ENCODE data around the gene ITGAD. TPM values are rescaled to one million over a fixed set of nuclear protein-coding genes. Genes with fewer than 3 reads are reported as not detected.

ITGAD gene
- total RNA-seq, 3 donors from 2014 or later, result 0.16 to 0.44 TPM; not detected in 1

DNA sequence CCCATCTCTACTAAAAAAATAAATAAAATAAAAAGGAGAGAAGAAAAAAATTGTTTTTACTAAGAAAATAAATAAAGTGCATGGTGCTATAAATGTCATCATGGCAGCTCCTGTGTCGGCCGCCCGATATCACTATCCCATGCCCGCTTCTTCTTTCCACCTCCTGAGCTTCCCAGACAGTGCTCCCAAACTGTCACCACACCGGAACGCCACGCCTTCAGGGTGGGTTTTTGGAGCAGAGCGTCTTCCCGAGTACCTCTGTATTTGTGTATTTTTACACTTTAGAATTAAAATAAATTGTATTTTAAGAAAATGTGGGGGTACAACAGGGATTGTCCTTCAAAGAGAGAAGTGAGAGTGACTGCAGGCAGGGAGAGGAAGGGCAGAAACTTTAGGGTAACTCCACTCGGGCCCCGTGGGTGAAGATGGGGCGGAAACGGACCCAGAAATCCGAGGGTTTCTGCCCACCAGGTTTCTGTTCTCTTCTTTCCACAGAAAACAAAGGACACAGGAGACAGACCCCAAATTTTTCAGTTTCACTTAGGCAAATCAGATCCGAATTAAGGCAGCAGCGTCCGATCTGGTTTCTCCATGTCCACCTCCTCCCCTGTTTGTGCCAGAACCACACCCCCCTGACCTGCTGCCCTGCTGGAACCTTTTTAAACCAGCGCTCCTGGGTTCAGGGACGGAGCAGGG is 41.7 kb upstream of the ITGAD start:
- H3K4me3 ChIP-seq, result no peak overlapping the region
- no peaks in the 10 kb centered on the region for H3K36me3 ChIP-seq
- H3K27me3 ChIP-seq, result peaks cover 0 to 5% of the 10 kb centered on the region in 2 donors
- H3K4me1 ChIP-seq, result no peaks in the 10 kb centered on the region
- no peak for TF ChIP-seq POLR2AphosphoS5 (IDR thresholded peaks at IDR 0.05)
- TF ChIP-seq POLR2A (IDR thresholded peaks at IDR 0.05), result no peak
- TF ChIP-seq, protein P1, sequence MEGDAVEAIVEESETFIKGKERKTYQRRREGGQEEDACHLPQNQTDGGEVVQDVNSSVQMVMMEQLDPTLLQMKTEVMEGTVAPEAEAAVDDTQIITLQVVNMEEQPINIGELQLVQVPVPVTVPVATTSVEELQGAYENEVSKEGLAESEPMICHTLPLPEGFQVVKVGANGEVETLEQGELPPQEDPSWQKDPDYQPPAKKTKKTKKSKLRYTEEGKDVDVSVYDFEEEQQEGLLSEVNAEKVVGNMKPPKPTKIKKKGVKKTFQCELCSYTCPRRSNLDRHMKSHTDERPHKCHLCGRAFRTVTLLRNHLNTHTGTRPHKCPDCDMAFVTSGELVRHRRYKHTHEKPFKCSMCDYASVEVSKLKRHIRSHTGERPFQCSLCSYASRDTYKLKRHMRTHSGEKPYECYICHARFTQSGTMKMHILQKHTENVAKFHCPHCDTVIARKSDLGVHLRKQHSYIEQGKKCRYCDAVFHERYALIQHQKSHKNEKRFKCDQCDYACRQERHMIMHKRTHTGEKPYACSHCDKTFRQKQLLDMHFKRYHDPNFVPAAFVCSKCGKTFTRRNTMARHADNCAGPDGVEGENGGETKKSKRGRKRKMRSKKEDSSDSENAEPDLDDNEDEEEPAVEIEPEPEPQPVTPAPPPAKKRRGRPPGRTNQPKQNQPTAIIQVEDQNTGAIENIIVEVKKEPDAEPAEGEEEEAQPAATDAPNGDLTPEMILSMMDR (IDR thresholded peaks at IDR 0.05), result no peak
- no peak overlapping the region for H3K27ac ChIP-seq
- intact Hi-C loops (cut with DNase I; ENCODE audit: low total_unique reads), result no loop called here
- no peak for DNase-seq (ENCODE audit: low spot score in 2 of 2)
- no peaks in the 10 kb centered on the region for H3K9me3 ChIP-seq

DNA sequence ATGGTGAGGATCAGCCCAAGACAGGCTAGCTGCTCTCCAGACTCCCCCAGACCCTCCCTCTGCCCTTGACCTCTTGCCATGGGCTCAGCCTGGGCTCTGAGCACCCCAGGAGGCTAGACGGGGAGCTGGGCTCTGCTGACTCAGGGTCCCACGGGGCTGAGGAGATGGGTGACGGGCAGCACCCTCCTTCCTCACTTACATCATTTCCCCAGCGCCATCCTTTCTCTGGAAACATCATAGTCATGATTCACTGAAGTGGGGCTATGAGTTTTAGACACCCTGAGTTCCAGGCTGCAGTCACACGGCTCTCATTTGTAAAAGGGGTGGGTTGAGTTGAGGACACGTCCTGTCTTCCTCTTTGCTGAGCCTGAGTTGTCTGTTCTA is 41.2 kb upstream of the ITGAD start:
- Histone ChIP-seq H3K4me1 (no peaks in the 10 kb centered on the region), H3K9me3 (no peaks in the 10 kb centered on the region)
- DNase-seq (ENCODE audit: low spot score in 2 of 2), result no peak

DNA sequence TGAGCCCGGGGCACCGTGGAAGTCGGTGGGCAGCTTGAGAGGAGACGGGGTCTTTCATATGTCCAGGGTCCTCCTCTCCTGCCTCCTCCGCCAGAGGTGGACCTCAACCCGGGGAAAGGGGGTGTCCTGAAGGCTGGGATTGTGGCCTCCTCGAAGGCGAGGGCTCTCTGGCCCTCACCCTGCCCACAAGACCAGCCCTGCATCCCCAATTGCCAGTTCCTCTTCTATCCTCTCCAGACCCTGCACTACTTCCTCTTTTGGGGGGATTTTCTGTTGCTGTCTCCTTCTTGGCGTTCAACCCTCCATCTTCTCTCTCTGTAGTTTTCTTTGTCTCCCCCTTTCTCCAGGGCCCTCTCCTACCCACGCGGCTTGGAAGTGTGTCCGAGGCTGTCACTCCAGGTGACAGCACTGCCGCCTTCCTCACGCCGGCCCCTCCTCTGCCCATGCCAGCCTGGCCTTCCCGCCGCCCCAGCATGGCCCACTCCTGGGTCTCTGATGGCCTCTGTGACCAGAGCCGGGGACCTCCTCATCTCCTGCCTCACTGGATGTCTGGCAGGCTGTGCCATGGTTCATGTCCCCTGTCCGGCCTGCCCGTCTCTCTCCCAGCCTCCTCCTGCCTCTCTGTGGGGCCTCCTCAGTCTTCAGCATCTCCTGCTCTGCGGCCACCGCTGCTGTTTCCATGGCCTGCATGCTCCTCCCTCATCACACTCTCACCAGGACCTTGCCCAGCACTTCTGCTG is 40.6 kb upstream of the ITGAD start:
- no peak for DNase-seq (ENCODE audit: low spot score in 2 of 2)
- no peak overlapping the region for H3K27ac ChIP-seq
- H3K4me1 ChIP-seq, result no peaks in the 10 kb centered on the region
- intact Hi-C loops (cut with DNase I; ENCODE audit: low total_unique reads), result no loop called here
- H3K9me3 ChIP-seq, result no peaks in the 10 kb centered on the region
- H3K27me3 ChIP-seq, result peaks cover 0 to 5% of the 10 kb centered on the region in 2 donors
- H3K4me3 ChIP-seq, result no peak overlapping the region
- TF ChIP-seq POLR2A (IDR thresholded peaks at IDR 0.05), result no peak
- TF ChIP-seq POLR2AphosphoS5 (IDR thresholded peaks at IDR 0.05), result no peak
- TF ChIP-seq, protein P1 (IDR thresholded peaks at IDR 0.05), result no peak
- H3K36me3 ChIP-seq, result no peaks in the 10 kb centered on the region

More for the DNA sequence above, 41.2 kb upstream of the ITGAD start:
- H3K36me3 ChIP-seq, result no peaks in the 10 kb centered on the region
- no peak overlapping the region for H3K27ac ChIP-seq
- intact Hi-C loops (cut with DNase I; ENCODE audit: low total_unique reads), result no loop called here
- H3K27me3 ChIP-seq, result peaks cover 0 to 5% of the 10 kb centered on the region in 2 donors
- H3K4me3 ChIP-seq, result no peak overlapping the region
- TF ChIP-seq POLR2AphosphoS5 (IDR thresholded peaks at IDR 0.05) (no peak), POLR2A (IDR thresholded peaks at IDR 0.05) (no peak)
- TF ChIP-seq, protein P1 (IDR thresholded peaks at IDR 0.05), result no peak

DNA sequence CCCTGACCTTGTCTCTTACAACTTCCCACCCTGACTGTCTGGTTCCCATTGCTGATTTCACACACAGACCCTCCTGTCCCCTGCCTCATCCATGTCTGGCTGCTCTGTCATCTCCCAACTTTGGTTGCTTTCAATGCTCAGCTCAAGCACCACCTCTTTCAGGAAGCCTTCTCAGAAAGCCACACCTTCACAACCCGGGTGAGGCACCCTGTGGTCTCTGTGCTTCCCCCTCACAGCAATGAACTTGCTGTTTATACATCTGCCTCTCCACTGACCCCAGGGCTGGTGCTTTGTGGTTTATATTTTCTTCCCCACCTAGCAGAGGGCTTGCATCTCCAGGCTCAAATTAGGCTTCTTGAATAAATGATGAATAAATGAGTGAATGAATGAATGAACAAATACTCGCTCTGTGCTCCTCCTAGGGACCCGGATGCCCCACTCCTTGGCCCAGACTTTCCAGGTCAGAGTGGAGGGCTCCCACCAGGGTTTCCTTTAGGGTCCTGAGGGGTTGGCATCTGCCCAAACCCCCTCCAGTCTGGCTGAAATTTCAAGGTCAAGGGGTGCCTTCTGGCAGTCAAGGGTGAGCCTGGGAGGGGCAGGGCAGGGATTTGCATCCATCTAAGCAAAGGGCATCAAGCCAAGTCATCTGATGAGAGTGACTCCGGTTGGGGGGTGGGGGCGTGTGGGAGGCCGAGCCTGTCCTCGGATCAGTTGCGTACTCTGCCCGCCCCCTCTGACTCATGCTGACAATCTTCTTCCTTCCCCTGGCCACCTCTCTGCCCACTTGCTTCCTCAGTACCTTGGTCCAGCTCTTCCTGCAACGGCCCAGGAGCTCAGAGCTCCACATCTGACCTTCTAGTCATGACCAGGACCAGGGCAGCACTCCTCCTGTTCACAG is 38.5 kb upstream of the ITGAD start, which contains the start of gene ITGAX:
Gene ITGAX, plus strand, starts transcription at position 783 of the 898 bp plus-strand sequence. Its CDS starts 79 bp downstream, at position 862.
- no peaks in the 10 kb centered on the region for H3K9me3 ChIP-seq
- H3K36me3 ChIP-seq, result no peaks in the 10 kb centered on the region
- no peak for TF ChIP-seq POLR2A (IDR thresholded peaks at IDR 0.05)
- TF ChIP-seq, protein P1 (IDR thresholded peaks at IDR 0.05), result no peak
- TF ChIP-seq POLR2AphosphoS5 (IDR thresholded peaks at IDR 0.05), result no peak
- intact Hi-C loops (cut with DNase I; ENCODE audit: low total_unique reads), result no loop called here
- H3K27me3 ChIP-seq, result peaks cover 0 to 5% of the 10 kb centered on the region in 2 donors
- no peak within 1 kb of the TSS for H3K27ac ChIP-seq
- H3K4me3 ChIP-seq, result no peak within 1 kb of the TSS
- no peaks in the 10 kb centered on the region for H3K4me1 ChIP-seq
- no peak for DNase-seq (ENCODE audit: low spot score in 2 of 2)

Data from breast epithelium (tissue), 4 donors.